HEK293 (cell line): ENCODE measurements around the gene OR4D9.

Experiments
- GFI1B ChIP-seq: fragments of 450-650 bp; formaldehyde crosslinking; IDR thresholded peaks from 2 replicates; pipeline ENCODE4 v1.5.1; 2016; ENCODE audit warnings: missing biosample characterization, missing genetic modification characterization
- GLIS2 ChIP-seq: fragments of 450-650 bp; formaldehyde crosslinking; IDR thresholded peaks from 2 replicates; pipeline ENCODE4 v1.5.1; 2016; ENCODE audit warnings: missing biosample characterization, missing genetic modification characterization
- KLF9 ChIP-seq: fragments of 450-650 bp; formaldehyde crosslinking; IDR thresholded peaks from 2 replicates; pipeline ENCODE4 v1.5.1; 2016; ENCODE audit warnings: missing biosample characterization, missing genetic modification characterization, low read depth
- MEIS1 ChIP-seq: sonication (generic); formaldehyde crosslinking; IDR thresholded peaks from 2 replicates; pipeline ENCODE4 v1.8.1; 2022; ENCODE audit warnings: missing genetic modification reagents, mild to moderate bottlenecking, borderline replicate concordance
- MYNN ChIP-seq: fragments of 450-650 bp; formaldehyde crosslinking; IDR thresholded peaks from 2 replicates; pipeline ENCODE4 v1.5.1; 2016; ENCODE audit warnings: missing biosample characterization, missing genetic modification characterization, borderline replicate concordance
- PRDM1 ChIP-seq: fragments of 450-650 bp; formaldehyde crosslinking; IDR thresholded peaks from 2 replicates; pipeline ENCODE4; 2016; ENCODE audit warnings: missing biosample characterization, missing genetic modification characterization
- SCRT2 ChIP-seq: fragments of 450-650 bp; formaldehyde crosslinking; IDR thresholded peaks from 2 replicates; pipeline ENCODE4 v1.5.1; 2016; ENCODE audit warnings: missing biosample characterization, missing genetic modification characterization
- SETDB1 ChIP-seq: IDR thresholded peaks from one replicate; pipeline ENCODE4 v1.6.1; 2017; ENCODE audit warnings: mild to moderate bottlenecking, low read length, moderate library complexity, mixed read lengths; ENCODE audit not compliant: insufficient read length
- YY1 ChIP-seq: fragments of 450-650 bp; formaldehyde crosslinking; IDR thresholded peaks from 2 replicates; pipeline ENCODE4 v1.5.1; 2018; ENCODE audit warnings: missing biosample characterization, missing genetic modification characterization
- ZBTB20 ChIP-seq: fragments of 450-650 bp; formaldehyde crosslinking; IDR thresholded peaks from 2 replicates; pipeline ENCODE4 v1.5.1; 2016; ENCODE audit warnings: missing biosample characterization, missing genetic modification characterization
- ZEB2 ChIP-seq: fragments of 450-650 bp; formaldehyde crosslinking; IDR thresholded peaks from 2 replicates; pipeline ENCODE4 v1.5.1; 2016; ENCODE audit warnings: missing biosample characterization, missing genetic modification characterization
- ZFP3 ChIP-seq: fragments of 450-650 bp; formaldehyde crosslinking; IDR thresholded peaks from 2 replicates; pipeline ENCODE4 v1.5.1; 2016; ENCODE audit warnings: low read depth, missing biosample characterization, missing genetic modification characterization
- ZIC2 ChIP-seq: fragments of 450-650 bp; formaldehyde crosslinking; IDR thresholded peaks from 2 replicates; pipeline ENCODE4 v1.5.1; 2016; ENCODE audit warnings: missing biosample characterization, missing genetic modification characterization
- ZNF10 ChIP-seq: fragments of 450-650 bp; formaldehyde crosslinking; IDR thresholded peaks from 2 replicates; pipeline ENCODE4 v1.5.1; 2017; ENCODE audit warnings: missing biosample characterization, missing genetic modification characterization
- ZNF155 ChIP-seq: fragments of 450-650 bp; formaldehyde crosslinking; IDR thresholded peaks from 2 replicates; pipeline ENCODE4 v1.5.1; 2016; ENCODE audit warnings: missing biosample characterization, missing genetic modification characterization
- ZNF19 ChIP-seq: fragments of 450-650 bp; formaldehyde crosslinking; IDR thresholded peaks from 2 replicates; pipeline ENCODE4; 2016; ENCODE audit warnings: missing biosample characterization, missing genetic modification characterization, low read depth
- ZNF202 ChIP-seq: fragments of 450-650 bp; formaldehyde crosslinking; IDR thresholded peaks from 2 replicates; pipeline ENCODE4 v1.5.1; 2016; ENCODE audit warnings: missing biosample characterization, missing genetic modification characterization, borderline replicate concordance
- ZNF223 ChIP-seq: fragments of 450-650 bp; formaldehyde crosslinking; IDR thresholded peaks from 2 replicates; pipeline ENCODE4 v1.5.1; 2016; ENCODE audit warnings: missing biosample characterization, missing genetic modification characterization
- ZNF302 ChIP-seq: fragments of 450-650 bp; formaldehyde crosslinking; IDR thresholded peaks from 2 replicates; pipeline ENCODE4 v1.5.1; 2016; ENCODE audit warnings: missing biosample characterization, missing genetic modification characterization, low read depth
- ZNF423 ChIP-seq: fragments of 450-650 bp; formaldehyde crosslinking; IDR thresholded peaks from 2 replicates; pipeline ENCODE4 v1.5.1; 2016; ENCODE audit warnings: missing biosample characterization, missing genetic modification characterization
- ZNF433 ChIP-seq: fragments of 450-650 bp; formaldehyde crosslinking; IDR thresholded peaks from 2 replicates; pipeline ENCODE4 v1.5.1; 2016; ENCODE audit warnings: missing biosample characterization, missing genetic modification characterization, low read depth
- ZNF529 ChIP-seq: fragments of 450-650 bp; formaldehyde crosslinking; IDR thresholded peaks from 2 replicates; pipeline ENCODE4 v1.5.1; 2017; ENCODE audit warnings: missing genetic modification characterization, missing biosample characterization; ENCODE audit not compliant: insufficient replicate concordance
- ZNF561 ChIP-seq: fragments of 450-650 bp; IDR thresholded peaks from 2 replicates; pipeline ENCODE4 v1.5.1; 2018; ENCODE audit warnings: missing biosample characterization, missing genetic modification characterization, borderline replicate concordance
- ZNF571 ChIP-seq: fragments of 450-650 bp; formaldehyde crosslinking; IDR thresholded peaks from 2 replicates; pipeline ENCODE4 v1.5.0; 2017; ENCODE audit warnings: missing biosample characterization, missing genetic modification characterization
- ZNF596 ChIP-seq: fragments of 450-650 bp; IDR thresholded peaks from 2 replicates; pipeline ENCODE4 v1.5.0; 2018; ENCODE audit warnings: missing biosample characterization, mild to moderate bottlenecking, missing genetic modification characterization, moderate library complexity
- ZNF623 ChIP-seq: fragments of 450-650 bp; formaldehyde crosslinking; IDR thresholded peaks from 2 replicates; pipeline ENCODE4 v1.5.1; 2016; ENCODE audit warnings: missing biosample characterization, missing genetic modification characterization
- ZNF830 ChIP-seq: fragments of 450-650 bp; IDR thresholded peaks from 2 replicates; pipeline ENCODE4 v1.5.0; 2018; ENCODE audit warnings: missing biosample characterization, missing genetic modification characterization, low read depth, mild to moderate bottlenecking, moderate library complexity
- ZNF837 ChIP-seq: fragments of 450-650 bp; formaldehyde crosslinking; IDR thresholded peaks from 2 replicates; pipeline ENCODE4 v1.5.1; 2016; ENCODE audit warnings: missing biosample characterization, missing genetic modification characterization
- TF ChIP-seq, protein P1 (sequence below): fragments of 450-650 bp; formaldehyde crosslinking; IDR thresholded peaks from 2 replicates; pipeline ENCODE4 v1.5.1; 2016; ENCODE audit warnings: missing biosample characterization, missing genetic modification characterization
- TF ChIP-seq, protein P2 (sequence below): fragments of 450-650 bp; formaldehyde crosslinking; IDR thresholded peaks from 2 replicates; pipeline ENCODE4 v1.5.1; 2016; ENCODE audit warnings: missing biosample characterization, missing genetic modification characterization
- TF ChIP-seq, protein P3 (sequence below): fragments of 450-650 bp; formaldehyde crosslinking; IDR thresholded peaks from 2 replicates; pipeline ENCODE4 v1.5.1; 2016; ENCODE audit warnings: missing biosample characterization, missing genetic modification characterization
- TF ChIP-seq, protein P4 (sequence below): fragments of 450-650 bp; formaldehyde crosslinking; IDR thresholded peaks from 2 replicates; pipeline ENCODE4 v1.5.1; 2017; ENCODE audit warnings: missing biosample characterization, missing genetic modification characterization
- TF ChIP-seq, protein P5 (sequence below): fragments of 450-650 bp; formaldehyde crosslinking; IDR thresholded peaks from 2 replicates; pipeline ENCODE4 v1.5.1; 2016; ENCODE audit warnings: missing biosample characterization, missing genetic modification characterization
- TF ChIP-seq, protein P6 (sequence below): fragments of 450-650 bp; IDR thresholded peaks from 2 replicates; pipeline ENCODE4 v1.5.1; 2018; ENCODE audit warnings: missing biosample characterization, missing genetic modification characterization

Gene OR4D9

DNA sequence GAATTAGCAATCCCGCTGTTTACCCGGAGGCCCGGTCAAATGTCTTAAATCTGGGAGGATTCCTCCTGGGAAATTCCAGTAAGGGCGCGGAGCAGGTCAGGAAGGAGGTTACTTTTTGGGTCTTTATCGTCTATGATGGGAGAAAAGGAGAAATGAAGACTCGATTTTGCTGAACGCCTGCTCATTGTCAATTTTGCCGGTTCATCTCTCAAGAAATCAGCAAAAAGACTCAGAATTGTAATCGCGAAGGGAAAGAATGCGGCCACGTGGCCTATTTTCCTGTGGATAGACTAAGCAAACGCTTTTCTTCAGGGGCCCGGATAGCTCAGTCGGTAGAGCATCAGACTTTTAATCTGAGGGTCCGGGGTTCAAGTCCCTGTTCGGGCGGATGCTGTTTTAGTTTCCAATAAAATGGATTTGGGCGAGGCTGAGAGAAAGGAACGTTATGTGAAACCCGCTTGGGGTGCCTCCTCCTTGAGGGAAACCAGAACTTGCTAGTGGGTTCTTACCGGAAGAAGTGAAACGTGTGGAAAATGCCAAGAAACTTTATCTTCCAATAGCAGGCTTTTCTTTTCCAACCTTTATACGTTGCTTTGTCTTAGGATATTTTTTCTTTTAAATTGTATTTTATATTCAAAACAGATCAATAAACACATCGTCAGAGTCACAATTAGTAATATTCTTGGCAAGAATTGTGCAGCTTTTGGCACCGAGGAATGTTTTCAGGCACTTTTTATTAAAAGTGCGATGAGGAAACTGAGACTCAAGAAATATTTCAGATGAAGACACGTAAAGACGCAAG is 45.0 kb downstream of the OR4D9 start (continued):
- TF ChIP-seq, protein P1, sequence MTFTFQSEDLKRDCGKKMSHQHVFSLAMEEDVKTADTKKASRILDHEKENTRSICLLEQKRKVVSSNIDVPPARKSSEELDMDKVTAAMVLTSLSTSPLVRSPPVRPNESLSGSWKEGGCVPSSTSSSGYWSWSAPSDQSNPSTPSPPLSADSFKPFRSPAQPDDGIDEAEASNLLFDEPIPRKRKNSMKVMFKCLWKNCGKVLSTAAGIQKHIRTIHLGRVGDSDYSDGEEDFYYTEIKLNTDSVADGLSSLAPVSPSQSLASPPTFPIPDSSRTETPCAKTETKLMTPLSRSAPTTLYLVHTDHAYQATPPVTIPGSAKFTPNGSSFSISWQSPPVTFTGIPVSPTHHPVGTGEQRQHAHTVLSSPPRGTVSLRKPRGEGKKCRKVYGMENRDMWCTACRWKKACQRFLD (tag by site-specific recombination) = no peak
- TF ChIP-seq, protein P2, sequence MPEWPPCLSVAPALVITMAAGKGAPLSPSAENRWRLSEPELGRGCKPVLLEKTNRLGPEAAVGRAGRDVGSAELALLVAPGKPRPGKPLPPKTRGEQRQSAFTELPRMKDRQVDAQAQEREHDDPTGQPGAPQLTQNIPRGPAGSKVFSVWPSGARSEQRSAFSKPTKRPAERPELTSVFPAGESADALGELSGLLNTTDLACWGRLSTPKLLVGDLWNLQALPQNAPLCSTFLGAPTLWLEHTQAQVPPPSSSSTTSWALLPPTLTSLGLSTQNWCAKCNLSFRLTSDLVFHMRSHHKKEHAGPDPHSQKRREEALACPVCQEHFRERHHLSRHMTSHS (tag by site-specific recombination) = no peak
- no peak for TF ChIP-seq ZFP3 (tag by site-specific recombination)
- TF ChIP-seq ZNF19 = no peak
- TF ChIP-seq ZNF837 (tag by site-specific recombination) = no peak
- TF ChIP-seq ZNF10 (tag by site-specific recombination) = no peak; the same call in 1 of the 2 replicates
- TF ChIP-seq, protein P3, sequence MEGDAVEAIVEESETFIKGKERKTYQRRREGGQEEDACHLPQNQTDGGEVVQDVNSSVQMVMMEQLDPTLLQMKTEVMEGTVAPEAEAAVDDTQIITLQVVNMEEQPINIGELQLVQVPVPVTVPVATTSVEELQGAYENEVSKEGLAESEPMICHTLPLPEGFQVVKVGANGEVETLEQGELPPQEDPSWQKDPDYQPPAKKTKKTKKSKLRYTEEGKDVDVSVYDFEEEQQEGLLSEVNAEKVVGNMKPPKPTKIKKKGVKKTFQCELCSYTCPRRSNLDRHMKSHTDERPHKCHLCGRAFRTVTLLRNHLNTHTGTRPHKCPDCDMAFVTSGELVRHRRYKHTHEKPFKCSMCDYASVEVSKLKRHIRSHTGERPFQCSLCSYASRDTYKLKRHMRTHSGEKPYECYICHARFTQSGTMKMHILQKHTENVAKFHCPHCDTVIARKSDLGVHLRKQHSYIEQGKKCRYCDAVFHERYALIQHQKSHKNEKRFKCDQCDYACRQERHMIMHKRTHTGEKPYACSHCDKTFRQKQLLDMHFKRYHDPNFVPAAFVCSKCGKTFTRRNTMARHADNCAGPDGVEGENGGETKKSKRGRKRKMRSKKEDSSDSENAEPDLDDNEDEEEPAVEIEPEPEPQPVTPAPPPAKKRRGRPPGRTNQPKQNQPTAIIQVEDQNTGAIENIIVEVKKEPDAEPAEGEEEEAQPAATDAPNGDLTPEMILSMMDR (tag by site-specific recombination) = no peak
- TF ChIP-seq, protein P4, sequence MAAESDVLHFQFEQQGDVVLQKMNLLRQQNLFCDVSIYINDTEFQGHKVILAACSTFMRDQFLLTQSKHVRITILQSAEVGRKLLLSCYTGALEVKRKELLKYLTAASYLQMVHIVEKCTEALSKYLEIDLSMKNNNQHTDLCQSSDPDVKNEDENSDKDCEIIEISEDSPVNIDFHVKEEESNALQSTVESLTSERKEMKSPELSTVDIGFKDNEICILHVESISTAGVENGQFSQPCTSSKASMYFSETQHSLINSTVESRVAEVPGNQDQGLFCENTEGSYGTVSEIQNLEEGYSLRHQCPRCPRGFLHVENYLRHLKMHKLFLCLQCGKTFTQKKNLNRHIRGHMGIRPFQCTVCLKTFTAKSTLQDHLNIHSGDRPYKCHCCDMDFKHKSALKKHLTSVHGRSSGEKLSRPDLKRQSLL = no peak
- TF ChIP-seq, protein P5, sequence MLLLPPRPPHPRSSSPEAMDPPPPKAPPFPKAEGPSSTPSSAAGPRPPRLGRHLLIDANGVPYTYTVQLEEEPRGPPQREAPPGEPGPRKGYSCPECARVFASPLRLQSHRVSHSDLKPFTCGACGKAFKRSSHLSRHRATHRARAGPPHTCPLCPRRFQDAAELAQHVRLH = 0 out of 2 replicates have a peak, but pooled peaks have one; percentile 50
- TF ChIP-seq ZNF561 (tag by site-specific recombination) = peak; percentile 90
- TF ChIP-seq, protein P6, sequence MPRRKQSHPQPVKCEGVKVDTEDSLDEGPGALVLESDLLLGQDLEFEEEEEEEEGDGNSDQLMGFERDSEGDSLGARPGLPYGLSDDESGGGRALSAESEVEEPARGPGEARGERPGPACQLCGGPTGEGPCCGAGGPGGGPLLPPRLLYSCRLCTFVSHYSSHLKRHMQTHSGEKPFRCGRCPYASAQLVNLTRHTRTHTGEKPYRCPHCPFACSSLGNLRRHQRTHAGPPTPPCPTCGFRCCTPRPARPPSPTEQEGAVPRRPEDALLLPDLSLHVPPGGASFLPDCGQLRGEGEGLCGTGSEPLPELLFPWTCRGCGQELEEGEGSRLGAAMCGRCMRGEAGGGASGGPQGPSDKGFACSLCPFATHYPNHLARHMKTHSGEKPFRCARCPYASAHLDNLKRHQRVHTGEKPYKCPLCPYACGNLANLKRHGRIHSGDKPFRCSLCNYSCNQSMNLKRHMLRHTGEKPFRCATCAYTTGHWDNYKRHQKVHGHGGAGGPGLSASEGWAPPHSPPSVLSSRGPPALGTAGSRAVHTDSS (tag by site-specific recombination) = no peak; the same call in 1 of the 2 replicates
- no peak for TF ChIP-seq MEIS1 (CRISPR knock-in tag)
- TF ChIP-seq ZNF155 (tag by site-specific recombination) = no peak
- no peak for TF ChIP-seq ZNF302 (tag by site-specific recombination)
- no peak for TF ChIP-seq SETDB1
- TF ChIP-seq GFI1B (tag by site-specific recombination) = no peak
- no peak for TF ChIP-seq ZNF596
- no peak for TF ChIP-seq ZIC2
- TF ChIP-seq ZNF529 = no peak
- TF ChIP-seq ZNF223 (tag by site-specific recombination) = no peak
- peak; percentile 32; the same call in 1 of the 2 replicates for TF ChIP-seq GLIS2 (tag by site-specific recombination)
- TF ChIP-seq ZNF571 = no peak
- no peak; the same call in 1 of the 2 replicates for TF ChIP-seq ZBTB20
- TF ChIP-seq YY1 (tag by site-specific recombination) = no peak
- no peak for TF ChIP-seq ZNF202 (tag by site-specific recombination)
- TF ChIP-seq ZNF623 = no peak
- no peak for TF ChIP-seq KLF9 (tag by site-specific recombination)
- TF ChIP-seq ZNF433 = no peak
- TF ChIP-seq MYNN = no peak
- no peak for TF ChIP-seq SCRT2 (tag by site-specific recombination)
- no peak for TF ChIP-seq ZNF830 (tag by site-specific recombination)
- 0 out of 2 replicates have a peak, but pooled peaks have one; percentile 21 for TF ChIP-seq ZEB2 (tag by site-specific recombination)
- no peak for TF ChIP-seq ZNF423 (tag by site-specific recombination)
- TF ChIP-seq PRDM1 (tag by site-specific recombination) = peak; percentile 85
